Neuronal stem cell (in vitro differentiated cells): ENCODE measurements around the gene DNAH1.

Source experiments
- DNase-seq: peaks from one replicate; pipeline ENCODE4 v3.0.0-alpha.2; 2013; ENCODE audit warnings: low spot score
- H2AFZ ChIP-seq: one replicate; pipeline ENCODE4 v1.6.1; 2013; ENCODE audit warnings: mild to moderate bottlenecking, low read length, inconsistent platforms
- H2AK5ac ChIP-seq: 2 replicates; pipeline ENCODE4 v1.6.1; 2013; ENCODE audit warnings: low read depth, mild to moderate bottlenecking, inconsistent platforms, low read length, moderate library complexity, mixed read lengths
- H2BK120ac ChIP-seq: 2 replicates; pipeline ENCODE4 v1.6.1; 2013; ENCODE audit warnings: low read depth, mild to moderate bottlenecking, inconsistent platforms, low read length, moderate library complexity, mixed read lengths
- H2BK12ac ChIP-seq: one replicate; pipeline ENCODE4 v1.6.1; 2013; ENCODE audit warnings: low read length, inconsistent platforms
- H2BK15ac ChIP-seq: 2 replicates; pipeline ENCODE4 v1.6.1; 2013; ENCODE audit warnings: mild to moderate bottlenecking, low read length, inconsistent platforms, mixed read lengths
- H2BK5ac ChIP-seq: one replicate; pipeline ENCODE4 v1.6.1; 2013; ENCODE audit warnings: inconsistent platforms, mild to moderate bottlenecking, low read length, moderate library complexity
- H3K14ac ChIP-seq: one replicate; pipeline ENCODE4 v1.6.1; 2013; ENCODE audit warnings: low read length, inconsistent platforms
- H3K18ac ChIP-seq: 2 replicates; pipeline ENCODE4 v1.6.1; 2013; ENCODE audit warnings: low read length, inconsistent platforms
- H3K23ac ChIP-seq: 2 replicates; pipeline ENCODE4 v1.6.1; 2013; ENCODE audit warnings: low read depth, mild to moderate bottlenecking, mixed read lengths, low read length, inconsistent platforms; ENCODE audit not compliant: poor library complexity
- H3K27ac ChIP-seq: replicated peaks from 3 replicates; pipeline ENCODE4 v1.5.1; 2013; ENCODE audit warnings: low read length, inconsistent platforms
- H3K27me3 ChIP-seq, 3 experiments: 2 replicates each; pipeline ENCODE4 v1.6.1; 2013; ENCODE audit warnings: low read length in 3 of 3, mild to moderate bottlenecking in 2 of 3, inconsistent platforms in 1 of 3, low read depth in 1 of 3, mixed read lengths in 1 of 3, moderate library complexity in 1 of 3; ENCODE audit not compliant: control insufficient read depth in 3 of 3, insufficient read depth in 3 of 3
- H3K36me3 ChIP-seq, 2 donors: replicated peaks in 1 of 2; 2 replicates each; pipeline ENCODE4 v1.6.1; 2013; ENCODE audit warnings: low read length in 2 of 2; ENCODE audit not compliant: control insufficient read depth in 2 of 2, insufficient read depth in 2 of 2
- H3K4ac ChIP-seq: 2 replicates; pipeline ENCODE4 v1.6.1; 2013; ENCODE audit warnings: inconsistent platforms, mild to moderate bottlenecking, low read length, moderate library complexity
- H3K4me1 ChIP-seq, 2 donors: 1 replicate in 1 of 2; 2 replicates in 1 of 2; pipeline ENCODE4 v1.6.1; 2013; ENCODE audit warnings: low read length in 2 of 2, low read depth in 1 of 2; ENCODE audit not compliant: control insufficient read depth in 2 of 2, insufficient read depth in 1 of 2
- H3K4me2 ChIP-seq: one replicate; pipeline ENCODE4 v1.6.1; 2013; ENCODE audit warnings: mild to moderate bottlenecking, low read length, inconsistent platforms; ENCODE audit not compliant: insufficient read depth, poor library complexity, severe bottlenecking
- H3K4me3 ChIP-seq, 2 donors: 2 replicates each; pipeline ENCODE4 v1.5.1; 2013; ENCODE audit warnings: low read length in 2 of 2, mild to moderate bottlenecking in 2 of 2, inconsistent platforms in 1 of 2, moderate library complexity in 1 of 2
- H3K79me1 ChIP-seq: one replicate; pipeline ENCODE4 v1.6.1; 2013; ENCODE audit warnings: low read depth, mild to moderate bottlenecking, inconsistent platforms, low read length, moderate library complexity
- H3K9ac ChIP-seq: one replicate; pipeline ENCODE4 v1.6.1; 2013; ENCODE audit warnings: mild to moderate bottlenecking, low read depth, low read length, inconsistent platforms; ENCODE audit not compliant: poor library complexity
- H3K9me3 ChIP-seq, 2 donors: replicated peaks in 1 of 2; 2 replicates each; pipeline versions ENCODE3 to v1.6.1; 2013; ENCODE audit warnings: low read length in 2 of 2, mild to moderate bottlenecking in 2 of 2, inconsistent platforms in 1 of 2, low read depth in 1 of 2, mixed read lengths in 1 of 2, moderate library complexity in 1 of 2; ENCODE audit not compliant: control insufficient read depth in 2 of 2, insufficient read depth in 1 of 2
- H4K8ac ChIP-seq: one replicate; pipeline ENCODE4 v1.6.1; 2013; ENCODE audit warnings: low read depth, mild to moderate bottlenecking, inconsistent platforms, low read length, moderate library complexity
- H4K91ac ChIP-seq: one replicate; pipeline ENCODE4 v1.6.1; 2013; ENCODE audit warnings: low read length, low read depth, mild to moderate bottlenecking, inconsistent platforms; ENCODE audit not compliant: poor library complexity
- WGBS, 2 donors: extraction: QIAGEN DNeasy Blood & Tissue Kit; methylation state at CpG; one replicate each; pipeline ENCODE4 v1.1.7; 2013; ENCODE audit warnings: missing lambda C conversion rate in 2 of 2, mixed read lengths in 1 of 2; ENCODE audit not compliant: insufficient read length in 2 of 2, insufficient replicate concordance in 1 of 2; ENCODE audit errors: extremely low coverage in 2 of 2; 5-methylcytosine and 5-hydroxymethylcytosine counted together

Gene DNAH1

GRCh38 chr3:52358362-52358940, 42.3 kb downstream of the DNAH1 start:
- H3K79me1 ChIP-seq: no peaks in the 10 kb centered on the region
- no peak overlapping the region for H3K14ac ChIP-seq
- no peak overlapping the region for H2AFZ ChIP-seq
- no peak overlapping the region for H2BK5ac ChIP-seq
- H3K27ac ChIP-seq: no peak overlapping the region
- no peak overlapping the region for H4K91ac ChIP-seq
- H3K18ac ChIP-seq: peak overlapping the region; percentile 61
- H4K8ac ChIP-seq: peak overlapping the region; percentile 9
- DNase-seq: no peak
- H3K4me1 ChIP-seq: peaks cover 0 to 4% of the 10 kb centered on the region in 2 donors
- H3K4ac ChIP-seq: no peak overlapping the region
- no peaks in the 10 kb centered on the region for H3K36me3 ChIP-seq
- H3K27me3 ChIP-seq: no peaks in the 10 kb centered on the region
- H2AK5ac ChIP-seq: peak overlapping the region; percentile 92
- no peak overlapping the region for H3K4me3 ChIP-seq
- H3K23ac ChIP-seq: peak overlapping the region; percentile 26
- no peak overlapping the region for H3K4me2 ChIP-seq
- H2BK120ac ChIP-seq: no peak overlapping the region
- H2BK12ac ChIP-seq: peak overlapping the region; percentile 34
- peak overlapping the region; percentile 56 for H3K9ac ChIP-seq
- WGBS, 2 donors: no CpG with 5 or more reads among the region's 18 CpGs
- H3K9me3 ChIP-seq: no peaks in the 10 kb centered on the region
- no peak overlapping the region for H2BK15ac ChIP-seq

- Histone ChIP-seq H2AFZ (no peak overlapping the region), H2AK5ac (peak overlapping the region; percentile 77), H2BK15ac (no peak overlapping the region), H3K4me1 (peaks cover 0 to 4% of the 10 kb centered on the region in 2 donors), H3K18ac (peak overlapping the region; percentile 39), H3K23ac (no peak overlapping the region), H3K27ac (no peak overlapping the region), H3K4me2 (no peak overlapping the region), H3K36me3 (no peaks in the 10 kb centered on the region), H3K9ac (no peak overlapping the region), H2BK12ac (peak overlapping the region; percentile 63), H3K27me3 (no peaks in the 10 kb centered on the region), H4K91ac (no peak overlapping the region), H4K8ac (no peak overlapping the region), H2BK5ac (peak overlapping the region; percentile 26), H2BK120ac (no peak overlapping the region), H3K4ac (no peak overlapping the region), H3K14ac (no peak overlapping the region), H3K4me3 (no peak overlapping the region), H3K9me3 (no peaks in the 10 kb centered on the region), H3K79me1 (no peaks in the 10 kb centered on the region)
- DNase-seq: no peak
- no CpG with 5 or more reads among the region's 12 CpGs for WGBS, 2 donors
Observed at GRCh38 chr3:52359116-52359855, 43.2 kb downstream of the DNAH1 start.

- H3K79me1 ChIP-seq: no peaks in the 10 kb centered on the region
- H3K36me3 ChIP-seq: no peaks in the 10 kb centered on the region
- DNase-seq: no peak
Observed at GRCh38 chr3:52361011-52361410, 44.9 kb downstream of the DNAH1 start.

GRCh38 chr3:52361454-52361853, 45.3 kb downstream of the DNAH1 start:
- H3K9me3 ChIP-seq: no peaks in the 10 kb centered on the region
- H3K79me1 ChIP-seq: no peaks in the 10 kb centered on the region
- no peak overlapping the region for H2AFZ ChIP-seq
- no peak overlapping the region for H3K27ac ChIP-seq
- H3K18ac ChIP-seq: peak overlapping the region; percentile 65
- no peaks in the 10 kb centered on the region for H3K36me3 ChIP-seq
- peak overlapping the region; percentile 9 for H4K8ac ChIP-seq
- H3K4me1 ChIP-seq: peaks cover 0 to 4% of the 10 kb centered on the region in 2 donors
- H3K23ac ChIP-seq: no peak overlapping the region
- H4K91ac ChIP-seq: no peak overlapping the region
- no peak overlapping the region for H2BK120ac ChIP-seq
- no peak for DNase-seq
- no CpG with 5 or more reads among the region's 13 CpGs for WGBS, 2 donors
- H3K4me2 ChIP-seq: no peak overlapping the region
- peak overlapping the region; percentile 27 for H3K14ac ChIP-seq
- peak overlapping the region; percentile 57 for H2BK5ac ChIP-seq
- H3K4me3 ChIP-seq: no peak overlapping the region
- peak overlapping the region; percentile 49 for H2BK12ac ChIP-seq
- peak overlapping the region; percentile 14 for H2BK15ac ChIP-seq
- H2AK5ac ChIP-seq: peak overlapping the region; percentile 6
- no peaks in the 10 kb centered on the region for H3K27me3 ChIP-seq
- no peak overlapping the region for H3K9ac ChIP-seq
- no peak overlapping the region for H3K4ac ChIP-seq

More at GRCh38 chr3:52361011-52361410, 44.9 kb downstream of the DNAH1 start:
- Histone ChIP-seq H3K4me2 (no peak overlapping the region), H2AFZ (no peak overlapping the region), H3K14ac (peak overlapping the region; percentile 27), H2BK12ac (no peak overlapping the region), H3K27ac (no peak overlapping the region), H2BK120ac (no peak overlapping the region), H3K23ac (no peak overlapping the region), H2BK5ac (peak overlapping the region; percentile 57), H3K4me3 (no peak overlapping the region), H3K4me1 (peaks cover 0 to 4% of the 10 kb centered on the region in 2 donors), H4K8ac (no peak overlapping the region), H3K18ac (no peak overlapping the region), H2BK15ac (peak overlapping the region; percentile 4), H3K4ac (no peak overlapping the region), H2AK5ac (peak overlapping the region; percentile 6), H4K91ac (no peak overlapping the region), H3K27me3 (no peaks in the 10 kb centered on the region), H3K9me3 (no peaks in the 10 kb centered on the region), H3K9ac (no peak overlapping the region)
- no CpG with 5 or more reads among the region's 9 CpGs for WGBS, 2 donors
